Measurements from ENCODE around the gene TMC3.

GRCh38 chr15:81288040-81288439 lies 86.0 kb downstream of the TMC3 start:
- no peak for TF ChIP-seq POLR2A (IDR thresholded peaks at IDR 0.05; ENCODE audit: low read depth, low read length)
- no peak for TF ChIP-seq POLR2AphosphoS5 (IDR thresholded peaks at IDR 0.05; ENCODE audit: low read depth, low read length)
- TF ChIP-seq TAF1 (IDR thresholded peaks at IDR 0.05; ENCODE audit: borderline replicate concordance, low read depth, low read length): no peak

Measured in GM12892 (cell line).